ENCODE measurements around the gene GABARAP.

The GABARAP gene

DNA sequence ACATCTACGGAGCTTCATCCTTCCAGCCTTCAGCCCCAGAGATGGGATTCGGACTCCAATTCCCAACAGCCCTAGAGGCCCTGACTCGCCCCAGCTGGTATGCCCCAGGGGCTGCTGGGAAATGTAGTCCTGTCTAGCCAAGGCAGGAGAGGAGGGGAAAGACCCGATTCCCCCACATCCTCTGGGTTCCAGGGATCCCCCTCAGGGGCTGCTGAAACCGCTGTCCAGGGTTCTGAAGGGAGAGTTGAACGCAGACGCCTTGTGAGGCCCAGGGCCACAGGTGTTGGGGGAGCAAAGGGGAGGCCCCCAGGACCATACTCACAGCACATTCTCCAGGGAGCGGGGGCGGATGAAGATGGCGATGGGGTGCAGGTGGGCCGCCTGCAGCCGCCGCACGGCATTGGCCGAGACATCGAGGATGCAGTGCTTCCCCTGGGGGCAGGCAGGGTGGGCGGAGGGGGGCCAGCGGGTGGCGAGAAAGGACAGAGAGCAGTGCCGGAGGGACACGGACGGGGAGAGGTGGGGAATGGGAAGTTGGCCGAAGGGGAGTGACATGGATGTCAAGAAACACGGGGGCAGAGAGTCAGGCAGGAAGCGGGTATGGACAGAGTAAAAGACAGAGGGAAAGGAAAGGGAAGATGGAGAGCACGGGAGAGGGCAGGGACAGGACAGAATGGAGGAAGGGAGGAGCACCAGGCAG lies 50.5 kb downstream of the GABARAP start:
- no peak for TF ChIP-seq ZBTB7A (IDR thresholded peaks at IDR 0.05; ENCODE audit: low read depth)
- TF ChIP-seq FOXM1 (IDR thresholded peaks at IDR 0.05; ENCODE audit: borderline replicate concordance, low read depth), result no peak
- no peak for TF ChIP-seq EGR1 (IDR thresholded peaks at IDR 0.05)
- 0 out of 2 replicates have a peak, but pooled peaks have one; percentile 48 for TF ChIP-seq CREB1 (IDR thresholded peaks at IDR 0.05; ENCODE audit: low read depth)
- no peak for TF ChIP-seq CEBPB (IDR thresholded peaks at IDR 0.05)
- TF ChIP-seq TCF12 (IDR thresholded peaks at IDR 0.05; ENCODE audit: low read depth), result no peak
- TF ChIP-seq TAF1 (IDR thresholded peaks at IDR 0.05; ENCODE audit: low read depth), result no peak
- no peak for TF ChIP-seq NFIC (IDR thresholded peaks at IDR 0.05)
- no peak for TF ChIP-seq RAD21 (IDR thresholded peaks at IDR 0.05; ENCODE audit: low read depth)
- peak; percentile 60; the same call in 1 of the 2 replicates for TF ChIP-seq YY1 (IDR thresholded peaks at IDR 0.05; ENCODE audit: low read depth)
- peak; percentile 93 for TF ChIP-seq USF1 (IDR thresholded peaks at IDR 0.05)
- TF ChIP-seq EP300 (IDR thresholded peaks at IDR 0.05; ENCODE audit: borderline replicate concordance), result no peak
- TF ChIP-seq, protein P1, sequence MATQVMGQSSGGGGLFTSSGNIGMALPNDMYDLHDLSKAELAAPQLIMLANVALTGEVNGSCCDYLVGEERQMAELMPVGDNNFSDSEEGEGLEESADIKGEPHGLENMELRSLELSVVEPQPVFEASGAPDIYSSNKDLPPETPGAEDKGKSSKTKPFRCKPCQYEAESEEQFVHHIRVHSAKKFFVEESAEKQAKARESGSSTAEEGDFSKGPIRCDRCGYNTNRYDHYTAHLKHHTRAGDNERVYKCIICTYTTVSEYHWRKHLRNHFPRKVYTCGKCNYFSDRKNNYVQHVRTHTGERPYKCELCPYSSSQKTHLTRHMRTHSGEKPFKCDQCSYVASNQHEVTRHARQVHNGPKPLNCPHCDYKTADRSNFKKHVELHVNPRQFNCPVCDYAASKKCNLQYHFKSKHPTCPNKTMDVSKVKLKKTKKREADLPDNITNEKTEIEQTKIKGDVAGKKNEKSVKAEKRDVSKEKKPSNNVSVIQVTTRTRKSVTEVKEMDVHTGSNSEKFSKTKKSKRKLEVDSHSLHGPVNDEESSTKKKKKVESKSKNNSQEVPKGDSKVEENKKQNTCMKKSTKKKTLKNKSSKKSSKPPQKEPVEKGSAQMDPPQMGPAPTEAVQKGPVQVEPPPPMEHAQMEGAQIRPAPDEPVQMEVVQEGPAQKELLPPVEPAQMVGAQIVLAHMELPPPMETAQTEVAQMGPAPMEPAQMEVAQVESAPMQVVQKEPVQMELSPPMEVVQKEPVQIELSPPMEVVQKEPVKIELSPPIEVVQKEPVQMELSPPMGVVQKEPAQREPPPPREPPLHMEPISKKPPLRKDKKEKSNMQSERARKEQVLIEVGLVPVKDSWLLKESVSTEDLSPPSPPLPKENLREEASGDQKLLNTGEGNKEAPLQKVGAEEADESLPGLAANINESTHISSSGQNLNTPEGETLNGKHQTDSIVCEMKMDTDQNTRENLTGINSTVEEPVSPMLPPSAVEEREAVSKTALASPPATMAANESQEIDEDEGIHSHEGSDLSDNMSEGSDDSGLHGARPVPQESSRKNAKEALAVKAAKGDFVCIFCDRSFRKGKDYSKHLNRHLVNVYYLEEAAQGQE (IDR thresholded peaks at IDR 0.05; ENCODE audit: low read depth), result peak; percentile 80
- peak; percentile 76 for TF ChIP-seq TEAD4 (IDR thresholded peaks at IDR 0.05)
- TF ChIP-seq MAX (IDR thresholded peaks at IDR 0.05), result no peak

DNA sequence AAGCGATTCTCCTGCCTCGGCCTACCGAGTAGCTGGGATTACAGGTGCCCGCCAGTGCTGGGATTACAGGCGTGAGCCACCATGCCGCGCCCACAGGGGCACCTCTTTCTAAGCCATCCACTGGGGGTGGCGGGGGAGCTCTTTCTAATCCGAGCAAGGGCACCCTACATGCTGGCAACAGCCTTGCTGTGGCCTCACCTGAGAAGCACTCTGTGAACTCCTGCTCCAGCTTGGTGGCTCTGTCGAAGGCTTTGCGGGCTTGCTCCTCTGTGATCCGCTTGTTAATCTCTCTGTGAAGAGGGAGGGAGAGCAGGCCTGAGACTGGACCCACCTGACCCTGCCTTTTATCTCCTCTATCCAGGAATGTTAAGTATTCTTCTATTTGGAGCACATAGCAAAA lies 51.2 kb downstream of the GABARAP start:
- TF ChIP-seq USF1 (IDR thresholded peaks at IDR 0.05) (no peak), TCF12 (IDR thresholded peaks at IDR 0.05; ENCODE audit: low read depth) (no peak), MAX (IDR thresholded peaks at IDR 0.05) (no peak), ZBTB7A (IDR thresholded peaks at IDR 0.05; ENCODE audit: low read depth) (no peak), CREB1 (IDR thresholded peaks at IDR 0.05; ENCODE audit: low read depth) (no peak), EGR1 (IDR thresholded peaks at IDR 0.05) (no peak), CEBPB (IDR thresholded peaks at IDR 0.05) (no peak), EP300 (IDR thresholded peaks at IDR 0.05; ENCODE audit: borderline replicate concordance) (no peak), NFIC (IDR thresholded peaks at IDR 0.05) (no peak), TAF1 (IDR thresholded peaks at IDR 0.05; ENCODE audit: low read depth) (no peak), TEAD4 (IDR thresholded peaks at IDR 0.05) (no peak), YY1 (IDR thresholded peaks at IDR 0.05; ENCODE audit: low read depth) (no peak), RAD21 (IDR thresholded peaks at IDR 0.05; ENCODE audit: low read depth) (no peak)
- TF ChIP-seq, protein P1 (IDR thresholded peaks at IDR 0.05; ENCODE audit: low read depth), result no peak

DNA sequence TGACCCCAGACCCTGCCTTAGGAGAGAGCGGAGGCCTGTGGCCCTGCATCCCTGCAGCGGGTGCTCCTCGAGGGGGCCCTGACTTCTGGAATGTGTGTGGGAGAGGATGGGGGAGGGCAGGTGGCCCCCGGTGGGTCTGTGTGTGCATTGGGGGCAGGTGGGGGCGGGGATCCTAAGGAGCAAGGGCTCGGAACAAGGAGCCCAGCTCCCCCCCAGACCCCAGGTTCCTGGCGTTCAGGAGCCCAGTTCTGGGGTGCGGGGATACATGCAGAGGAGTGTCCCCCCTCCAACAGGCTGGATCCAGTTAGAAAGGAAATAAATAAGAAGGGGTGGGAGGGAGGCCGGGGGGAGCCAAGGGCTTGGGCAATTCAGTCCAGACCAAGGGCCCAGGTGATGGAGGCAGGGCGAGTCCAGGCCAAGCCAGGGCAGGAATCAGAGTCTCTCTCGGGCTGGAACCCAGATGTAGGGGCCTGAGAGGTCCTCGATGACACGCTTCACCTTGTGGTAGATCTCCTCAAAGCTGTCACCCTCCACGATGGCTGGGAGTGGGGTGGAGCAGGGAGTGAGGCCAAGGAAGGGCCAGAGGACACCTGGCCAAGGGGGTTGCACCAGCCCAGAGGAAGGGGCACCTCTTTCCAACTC lies 51.9 kb downstream of the GABARAP start:
- no peak for TF ChIP-seq YY1 (IDR thresholded peaks at IDR 0.05; ENCODE audit: low read depth)
- no peak for TF ChIP-seq RAD21 (IDR thresholded peaks at IDR 0.05; ENCODE audit: low read depth)
- no peak for TF ChIP-seq MAX (IDR thresholded peaks at IDR 0.05)
- no peak for TF ChIP-seq EGR1 (IDR thresholded peaks at IDR 0.05)
- no peak for TF ChIP-seq NFIC (IDR thresholded peaks at IDR 0.05)
- TF ChIP-seq CEBPB (IDR thresholded peaks at IDR 0.05), result no peak
- TF ChIP-seq TEAD4 (IDR thresholded peaks at IDR 0.05), result no peak
- TF ChIP-seq TCF12 (IDR thresholded peaks at IDR 0.05; ENCODE audit: low read depth), result no peak
- no peak for TF ChIP-seq TAF1 (IDR thresholded peaks at IDR 0.05; ENCODE audit: low read depth)
- no peak for TF ChIP-seq FOXM1 (IDR thresholded peaks at IDR 0.05; ENCODE audit: borderline replicate concordance, low read depth)
- TF ChIP-seq EP300 (IDR thresholded peaks at IDR 0.05; ENCODE audit: borderline replicate concordance), result no peak
- no peak for TF ChIP-seq ZBTB7A (IDR thresholded peaks at IDR 0.05; ENCODE audit: low read depth)
- TF ChIP-seq CREB1 (IDR thresholded peaks at IDR 0.05; ENCODE audit: low read depth), result no peak
- TF ChIP-seq USF1 (IDR thresholded peaks at IDR 0.05), result no peak
- TF ChIP-seq, protein P1 (IDR thresholded peaks at IDR 0.05; ENCODE audit: low read depth), result no peak

All from Ishikawa (cell line).